ENCODE data around the gene PIP5K1B. TPM values are rescaled to one million over a fixed set of nuclear protein-coding genes. Genes with fewer than 3 reads are reported as not detected.

Gene PIP5K1B
- total RNA-seq, 1 experiment from 2014 or later, result not detected

DNA sequence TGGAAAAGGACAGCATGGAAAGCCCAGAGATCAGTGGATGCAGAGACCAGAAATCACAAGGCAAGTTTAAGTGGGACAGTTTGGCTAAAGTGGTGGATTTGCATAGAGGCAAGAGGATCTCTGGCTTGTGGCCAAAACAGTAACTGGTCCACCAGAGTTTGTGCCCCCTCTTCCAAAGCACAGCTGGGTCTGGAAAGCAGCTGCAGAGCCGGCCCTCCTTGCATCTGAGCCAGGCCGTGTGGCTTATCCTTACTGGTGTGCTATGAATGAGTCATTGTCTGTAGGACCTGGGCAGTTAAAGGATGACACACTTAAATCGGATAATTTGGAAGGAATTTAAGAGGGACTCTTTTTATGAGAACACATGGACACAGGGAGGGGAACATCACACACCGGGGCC, 146.6 kb downstream of the PIP5K1B start:
- Histone ChIP-seq H3K36me3 (ENCODE audit: control insufficient read depth, insufficient read depth, low read length) (no peaks in the 10 kb centered on the region), H3K4me1 (ENCODE audit: control insufficient read depth, insufficient read depth, low read length) (no peaks in the 10 kb centered on the region), H3K27me3 (ENCODE audit: control insufficient read depth, insufficient read depth, low read length) (no peaks in the 10 kb centered on the region), H3K9me3 (ENCODE audit: control insufficient read depth, insufficient read depth, low read depth, low read length) (no peaks in the 10 kb centered on the region), H3K4me3 (ENCODE audit: low read depth in 2 of 2, low read length in 2 of 2) (no peak overlapping the region), H3K27ac (ENCODE audit: low read length) (no peak overlapping the region)
- TF ChIP-seq POLR2AphosphoS5 (IDR thresholded peaks at IDR 0.05; ENCODE audit: low read depth, low read length), result no peak
- TF ChIP-seq, protein P1, sequence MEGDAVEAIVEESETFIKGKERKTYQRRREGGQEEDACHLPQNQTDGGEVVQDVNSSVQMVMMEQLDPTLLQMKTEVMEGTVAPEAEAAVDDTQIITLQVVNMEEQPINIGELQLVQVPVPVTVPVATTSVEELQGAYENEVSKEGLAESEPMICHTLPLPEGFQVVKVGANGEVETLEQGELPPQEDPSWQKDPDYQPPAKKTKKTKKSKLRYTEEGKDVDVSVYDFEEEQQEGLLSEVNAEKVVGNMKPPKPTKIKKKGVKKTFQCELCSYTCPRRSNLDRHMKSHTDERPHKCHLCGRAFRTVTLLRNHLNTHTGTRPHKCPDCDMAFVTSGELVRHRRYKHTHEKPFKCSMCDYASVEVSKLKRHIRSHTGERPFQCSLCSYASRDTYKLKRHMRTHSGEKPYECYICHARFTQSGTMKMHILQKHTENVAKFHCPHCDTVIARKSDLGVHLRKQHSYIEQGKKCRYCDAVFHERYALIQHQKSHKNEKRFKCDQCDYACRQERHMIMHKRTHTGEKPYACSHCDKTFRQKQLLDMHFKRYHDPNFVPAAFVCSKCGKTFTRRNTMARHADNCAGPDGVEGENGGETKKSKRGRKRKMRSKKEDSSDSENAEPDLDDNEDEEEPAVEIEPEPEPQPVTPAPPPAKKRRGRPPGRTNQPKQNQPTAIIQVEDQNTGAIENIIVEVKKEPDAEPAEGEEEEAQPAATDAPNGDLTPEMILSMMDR (IDR thresholded peaks at IDR 0.05), result no peak
- TF ChIP-seq, protein P2, sequence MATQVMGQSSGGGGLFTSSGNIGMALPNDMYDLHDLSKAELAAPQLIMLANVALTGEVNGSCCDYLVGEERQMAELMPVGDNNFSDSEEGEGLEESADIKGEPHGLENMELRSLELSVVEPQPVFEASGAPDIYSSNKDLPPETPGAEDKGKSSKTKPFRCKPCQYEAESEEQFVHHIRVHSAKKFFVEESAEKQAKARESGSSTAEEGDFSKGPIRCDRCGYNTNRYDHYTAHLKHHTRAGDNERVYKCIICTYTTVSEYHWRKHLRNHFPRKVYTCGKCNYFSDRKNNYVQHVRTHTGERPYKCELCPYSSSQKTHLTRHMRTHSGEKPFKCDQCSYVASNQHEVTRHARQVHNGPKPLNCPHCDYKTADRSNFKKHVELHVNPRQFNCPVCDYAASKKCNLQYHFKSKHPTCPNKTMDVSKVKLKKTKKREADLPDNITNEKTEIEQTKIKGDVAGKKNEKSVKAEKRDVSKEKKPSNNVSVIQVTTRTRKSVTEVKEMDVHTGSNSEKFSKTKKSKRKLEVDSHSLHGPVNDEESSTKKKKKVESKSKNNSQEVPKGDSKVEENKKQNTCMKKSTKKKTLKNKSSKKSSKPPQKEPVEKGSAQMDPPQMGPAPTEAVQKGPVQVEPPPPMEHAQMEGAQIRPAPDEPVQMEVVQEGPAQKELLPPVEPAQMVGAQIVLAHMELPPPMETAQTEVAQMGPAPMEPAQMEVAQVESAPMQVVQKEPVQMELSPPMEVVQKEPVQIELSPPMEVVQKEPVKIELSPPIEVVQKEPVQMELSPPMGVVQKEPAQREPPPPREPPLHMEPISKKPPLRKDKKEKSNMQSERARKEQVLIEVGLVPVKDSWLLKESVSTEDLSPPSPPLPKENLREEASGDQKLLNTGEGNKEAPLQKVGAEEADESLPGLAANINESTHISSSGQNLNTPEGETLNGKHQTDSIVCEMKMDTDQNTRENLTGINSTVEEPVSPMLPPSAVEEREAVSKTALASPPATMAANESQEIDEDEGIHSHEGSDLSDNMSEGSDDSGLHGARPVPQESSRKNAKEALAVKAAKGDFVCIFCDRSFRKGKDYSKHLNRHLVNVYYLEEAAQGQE (IDR thresholded peaks at IDR 0.05; ENCODE audit: insufficient read depth in 1 of 2, low read depth in 2 of 2, low read length in 1 of 2), result no peak
- TF ChIP-seq TCF7L2 (IDR thresholded peaks at IDR 0.05; ENCODE audit: low read depth, low read length), result no peak
- TF ChIP-seq SIN3A (IDR thresholded peaks at IDR 0.05; ENCODE audit: borderline replicate concordance, insufficient read depth, low read depth, low read length), result no peak
- in situ Hi-C loops (cut with HindIII; ENCODE audit: low pct_unique_long_range_greater_than_20kb, low sequenced_read_pairs), result no loop called here
- ChIA-PET CTCF (no interaction called here), POLR2A (no interaction called here)
- BruUV-seq (replicated peaks), result no TSS peak
- intact Hi-C loops (cut with micrococcal nuclease; ENCODE audit: unreplicated experiment), result no loop called here
- no peak for ATAC-seq
- no peak for DNase-seq (ENCODE audit: low read depth, low spot score)

DNA sequence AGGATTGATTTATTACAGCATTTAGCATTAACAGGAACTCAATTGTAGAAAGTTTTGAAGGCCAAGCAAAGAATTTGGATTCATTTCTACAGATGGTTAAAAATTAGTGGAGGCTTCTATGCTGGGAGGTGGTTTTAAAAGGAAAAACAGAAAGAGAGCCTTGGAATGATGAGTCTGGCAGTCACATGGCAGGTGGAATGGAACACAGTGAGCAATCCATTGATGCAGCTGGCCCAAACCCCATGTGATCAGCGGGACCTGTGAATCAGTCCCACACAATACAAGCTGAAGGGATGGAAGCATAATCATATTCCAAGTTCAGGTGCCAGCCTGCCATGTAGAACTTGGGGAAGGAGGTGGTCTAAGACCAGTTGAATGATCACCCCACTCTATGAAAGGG, 147.9 kb downstream of the PIP5K1B start:
- TF ChIP-seq TCF7L2 (IDR thresholded peaks at IDR 0.05; ENCODE audit: low read depth, low read length), result no peak
- TF ChIP-seq POLR2AphosphoS5 (IDR thresholded peaks at IDR 0.05; ENCODE audit: low read depth, low read length), result no peak
- TF ChIP-seq, protein P1 (IDR thresholded peaks at IDR 0.05), result no peak
- TF ChIP-seq, protein P2 (IDR thresholded peaks at IDR 0.05; ENCODE audit: insufficient read depth in 1 of 2, low read depth in 2 of 2, low read length in 1 of 2), result no peak
- TF ChIP-seq SIN3A (IDR thresholded peaks at IDR 0.05; ENCODE audit: borderline replicate concordance, insufficient read depth, low read depth, low read length), result no peak
- intact Hi-C loops (cut with micrococcal nuclease; ENCODE audit: unreplicated experiment) (no loop called here), in situ Hi-C loops (cut with HindIII; ENCODE audit: low pct_unique_long_range_greater_than_20kb, low sequenced_read_pairs) (no loop called here)
- Histone ChIP-seq H3K36me3 (ENCODE audit: control insufficient read depth, insufficient read depth, low read length) (no peaks in the 10 kb centered on the region), H3K27me3 (ENCODE audit: control insufficient read depth, insufficient read depth, low read length) (no peaks in the 10 kb centered on the region), H3K4me3 (ENCODE audit: low read depth in 2 of 2, low read length in 2 of 2) (no peak overlapping the region), H3K4me1 (ENCODE audit: control insufficient read depth, insufficient read depth, low read length) (no peaks in the 10 kb centered on the region), H3K9me3 (ENCODE audit: control insufficient read depth, insufficient read depth, low read depth, low read length) (no peaks in the 10 kb centered on the region), H3K27ac (ENCODE audit: low read length) (no peak overlapping the region)
- DNase-seq (ENCODE audit: low read depth, low spot score) (no peak), ATAC-seq (no peak)
- no TSS peak for BruUV-seq (replicated peaks)
- ChIA-PET CTCF (no interaction called here), POLR2A (no interaction called here)
